Right ventricle myocardium superior (tissue), 1 donor: ENCODE results near the gene SLC41A2. TPM values are rescaled to one million over a fixed set of nuclear protein-coding genes. Genes with fewer than 3 reads are reported as not detected.

Experiments used
- ATAC-seq: fragments of 200-7000 bp; cut with Tn5 transposase; one replicate; pipeline ENCODE4 v1.9.1; 2020; ENCODE audit warnings: mild to moderate bottlenecking; ENCODE audit not compliant: poor library complexity
- DNase-seq: peaks from one replicate; pipeline ENCODE4 v3.0.0-alpha.2; 2020
- intact Hi-C: fragments of 100-400 bp; cut with DNase I; formaldehyde crosslinking; loops from one replicate; pipeline ENCODE4 v1.11.2; 2022
- total RNA-seq: library from RNA; stranded (reverse); fragmentation: NEBNext Ultra II Directional; extraction: Animal tissue kit (Norgen Biotek cat#: 25700); gene quantifications from one replicate; pipeline ENCODE4 v1.2.1, GENCODE V29; 2021
- donor health status: DM: no; HTN: yes; CAD: no; lungs with severe emphysema.

SLC41A2 gene
- total RNA-seq, 1 donor from 2014 or later, result 3.0 TPM

- DNase-seq (no peak), ATAC-seq (no peak)
- intact Hi-C loops, result no loop called here
These were observed 19.7 kb downstream of the SLC41A2 start for GRCh38 chr12:104938371-104938770.

GRCh38 chr12:104935886-104936285, 22.2 kb downstream of the SLC41A2 start:
- ATAC-seq, result no peak
- DNase-seq, result no peak

GRCh38 chr12:104933778-104934177, 24.3 kb downstream of the SLC41A2 start:
- DNase-seq (no peak), ATAC-seq (no peak)
- intact Hi-C loops, result no loop called here

More at GRCh38 chr12:104935886-104936285, 22.2 kb downstream of the SLC41A2 start:
- intact Hi-C loops, result no loop called here

- DNase-seq, result no peak
These were observed 25.0 kb downstream of the SLC41A2 start for GRCh38 chr12:104933128-104933527.

GRCh38 chr12:104930388-104931326, 27.4 kb downstream of the SLC41A2 start:
- intact Hi-C loops, result no loop called here
- DNase-seq (no peak), ATAC-seq (no peak)

More at GRCh38 chr12:104933128-104933527, 25.0 kb downstream of the SLC41A2 start:
- ATAC-seq, result no peak
- intact Hi-C loops, result no loop called here

- ATAC-seq, result no peak
- intact Hi-C loops, result no loop called here
- DNase-seq, result no peak
These were observed 28.1 kb downstream of the SLC41A2 start for GRCh38 chr12:104929977-104930376.

GRCh38 chr12:104929368-104929767, 28.7 kb downstream of the SLC41A2 start:
- DNase-seq, result no peak
- no peak for ATAC-seq
- intact Hi-C loops, result no loop called here

- no peak for ATAC-seq
- intact Hi-C loops, result no loop called here
- no peak for DNase-seq
These were observed 29.9 kb downstream of the SLC41A2 start for GRCh38 chr12:104928036-104928745.

- intact Hi-C loops, result no loop called here
- DNase-seq (no peak), ATAC-seq (no peak)
These were observed 32.6 kb downstream of the SLC41A2 start for GRCh38 chr12:104925501-104925900.

GRCh38 chr12:104921340-104921739, 36.8 kb downstream of the SLC41A2 start:
- intact Hi-C loops, result no loop called here
- no peak for DNase-seq
- no peak for ATAC-seq

- intact Hi-C loops, result no loop called here
- ATAC-seq (no peak), DNase-seq (no peak)
These were observed 46.1 kb downstream of the SLC41A2 start for GRCh38 chr12:104911942-104912341.

GRCh38 chr12:104910196-104910840, 47.8 kb downstream of the SLC41A2 start:
- no peak for DNase-seq
- ATAC-seq, result peak; percentile 34
- intact Hi-C loops, result no loop called here

- ATAC-seq (no peak), DNase-seq (no peak)
- intact Hi-C loops, result no loop called here
These were observed 48.3 kb downstream of the SLC41A2 start for GRCh38 chr12:104909761-104910160.

Other genes with a start within 250 kb of the SLC41A2 start
- 9.2 TPM for gene NOPCHAP1, start 28.0 kb upstream of the SLC41A2 start, total RNA-seq
- gene ALDH1L2, start 126.2 kb upstream of the SLC41A2 start, total RNA-seq, result 1.3 TPM
- gene WASHC4, start 149.4 kb upstream of the SLC41A2 start, total RNA-seq, result 23.7 TPM